ENCODE results near the gene ST7L. TPM values are rescaled to one million over a fixed set of nuclear protein-coding genes. Genes with fewer than 3 reads are reported as not detected.
A peak's percentile ranks its signal among the peaks of the same experiment; 100 is the strongest.

The ST7L gene, protein sequence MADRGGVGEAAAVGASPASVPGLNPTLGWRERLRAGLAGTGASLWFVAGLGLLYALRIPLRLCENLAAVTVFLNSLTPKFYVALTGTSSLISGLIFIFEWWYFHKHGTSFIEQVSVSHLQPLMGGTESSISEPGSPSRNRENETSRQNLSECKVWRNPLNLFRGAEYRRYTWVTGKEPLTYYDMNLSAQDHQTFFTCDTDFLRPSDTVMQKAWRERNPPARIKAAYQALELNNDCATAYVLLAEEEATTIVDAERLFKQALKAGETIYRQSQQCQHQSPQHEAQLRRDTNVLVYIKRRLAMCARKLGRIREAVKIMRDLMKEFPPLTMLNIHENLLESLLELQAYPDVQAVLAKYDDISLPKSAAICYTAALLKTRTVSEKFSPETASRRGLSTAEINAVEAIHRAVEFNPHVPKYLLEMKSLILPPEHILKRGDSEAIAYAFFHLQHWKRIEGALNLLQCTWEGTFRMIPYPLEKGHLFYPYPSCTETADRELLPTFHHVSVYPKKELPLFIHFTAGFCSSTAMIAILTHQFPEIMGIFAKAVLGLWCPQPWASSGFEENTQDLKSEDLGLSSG
- 12.6 TPM for total RNA-seq
- long read RNA-seq, full-length matches to known transcripts: 14 of 21 reads
- long read RNA-seq, partial matches to known transcripts: 2 of 21 reads
- long read RNA-seq, other reads (novel, unspliced or antisense): 5 of 21 reads

GRCh38 chr1:112618721-112619517 lies at the start of gene ST7L:
Gene ST7L (minus strand): TSS chr1:112619141. CDS start chr1:112619113, 28 bp downstream.
- DNase-seq: peak; percentile 78
- H3K9me3 ChIP-seq (replicated peaks): no peaks in the 10 kb centered on the region
- intact Hi-C loops (cut with micrococcal nuclease): loop anchor here (5.0 kb wide), 1 partner anchor 88 kb away; the partner anchor contains the start of gene RHOC
- TF ChIP-seq CTCF (IDR thresholded peaks at IDR 0.05; ENCODE audit: borderline replicate concordance): no peak
- H3K4me3 ChIP-seq: peak within 1 kb of the TSS; percentile 90
- peaks cover 71% of the 10 kb centered on the region for H3K4me1 ChIP-seq
- H3K36me3 ChIP-seq: peaks cover 27% of the 10 kb centered on the region
- H3K27me3 ChIP-seq (ENCODE audit: low read depth): no peaks in the 10 kb centered on the region
- H3K27ac ChIP-seq (replicated peaks): peak within 1 kb of the TSS; percentile 99

GRCh38 chr1:112666946-112667345 lies 48.0 kb upstream of the ST7L start:
- no peak for TF ChIP-seq CTCF (IDR thresholded peaks at IDR 0.05; ENCODE audit: borderline replicate concordance)
- intact Hi-C loops (cut with micrococcal nuclease): no loop called here

GRCh38 chr1:112665857-112666256 lies 46.9 kb upstream of the ST7L start:
- no peaks in the 10 kb centered on the region for H3K9me3 ChIP-seq (replicated peaks)
- H3K4me1 ChIP-seq: no peaks in the 10 kb centered on the region
- intact Hi-C loops (cut with micrococcal nuclease): no loop called here
- H3K36me3 ChIP-seq: peaks cover 99% of the 10 kb centered on the region
- no peak for TF ChIP-seq CTCF (IDR thresholded peaks at IDR 0.05; ENCODE audit: borderline replicate concordance)
- no peak overlapping the region for H3K4me3 ChIP-seq
- no peaks in the 10 kb centered on the region for H3K27me3 ChIP-seq (ENCODE audit: low read depth)
- DNase-seq: no peak
- no peak overlapping the region for H3K27ac ChIP-seq (replicated peaks)

More at GRCh38 chr1:112666946-112667345, 48.0 kb upstream of the ST7L start:
- H3K27me3 ChIP-seq (ENCODE audit: low read depth): no peaks in the 10 kb centered on the region
- no peak overlapping the region for H3K4me3 ChIP-seq
- H3K4me1 ChIP-seq: no peaks in the 10 kb centered on the region
- H3K36me3 ChIP-seq: peaks cover 98% of the 10 kb centered on the region
- no peak for DNase-seq
- no peaks in the 10 kb centered on the region for H3K9me3 ChIP-seq (replicated peaks)
- no peak overlapping the region for H3K27ac ChIP-seq (replicated peaks)

DNA sequence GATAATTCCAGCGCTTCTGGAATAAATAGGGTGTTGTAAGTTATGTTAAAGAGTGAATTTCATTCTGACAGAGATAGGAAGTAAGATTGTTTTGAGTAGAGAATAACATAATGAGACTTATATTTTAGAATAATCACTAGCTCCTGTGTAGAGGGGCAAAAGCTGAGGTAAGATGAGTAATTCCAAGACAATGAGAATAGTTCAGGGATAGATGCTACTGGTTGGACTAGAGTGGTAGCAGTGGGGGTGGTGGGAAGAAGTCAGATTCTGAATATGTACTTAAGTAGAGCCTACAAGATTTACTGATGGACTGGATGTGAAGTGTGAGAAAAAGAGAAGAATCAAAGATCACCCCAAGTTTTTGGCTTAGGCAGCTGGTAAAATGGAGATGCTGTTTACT lies 32.3 kb upstream of the ST7L start:
- Histone ChIP-seq H3K9me3 (replicated peaks) (no peaks in the 10 kb centered on the region), H3K27me3 (ENCODE audit: low read depth) (no peaks in the 10 kb centered on the region), H3K36me3 (peaks cover 81% of the 10 kb centered on the region), H3K27ac (replicated peaks) (no peak overlapping the region), H3K4me3 (no peak overlapping the region), H3K4me1 (peaks cover under 1% of the 10 kb centered on the region)
- no peak for DNase-seq
- intact Hi-C loops (cut with micrococcal nuclease): no loop called here
- TF ChIP-seq CTCF (IDR thresholded peaks at IDR 0.05; ENCODE audit: borderline replicate concordance): no peak

- peaks cover 50% of the 10 kb centered on the region for H3K36me3 ChIP-seq
- H3K4me1 ChIP-seq: peaks cover 11% of the 10 kb centered on the region
- DNase-seq: no peak
- TF ChIP-seq CTCF (IDR thresholded peaks at IDR 0.05; ENCODE audit: borderline replicate concordance): no peak
- no peaks in the 10 kb centered on the region for H3K27me3 ChIP-seq (ENCODE audit: low read depth)
- intact Hi-C loops (cut with micrococcal nuclease): no loop called here
- H3K27ac ChIP-seq (replicated peaks): no peak overlapping the region
- H3K9me3 ChIP-seq (replicated peaks): no peaks in the 10 kb centered on the region
- H3K4me3 ChIP-seq: no peak overlapping the region
Observed at GRCh38 chr1:112646225-112646624, 27.3 kb upstream of the ST7L start.

Measured in left ventricle myocardium inferior (tissue), 1 donor.